ENCODE data around the gene HBM.

DNA sequence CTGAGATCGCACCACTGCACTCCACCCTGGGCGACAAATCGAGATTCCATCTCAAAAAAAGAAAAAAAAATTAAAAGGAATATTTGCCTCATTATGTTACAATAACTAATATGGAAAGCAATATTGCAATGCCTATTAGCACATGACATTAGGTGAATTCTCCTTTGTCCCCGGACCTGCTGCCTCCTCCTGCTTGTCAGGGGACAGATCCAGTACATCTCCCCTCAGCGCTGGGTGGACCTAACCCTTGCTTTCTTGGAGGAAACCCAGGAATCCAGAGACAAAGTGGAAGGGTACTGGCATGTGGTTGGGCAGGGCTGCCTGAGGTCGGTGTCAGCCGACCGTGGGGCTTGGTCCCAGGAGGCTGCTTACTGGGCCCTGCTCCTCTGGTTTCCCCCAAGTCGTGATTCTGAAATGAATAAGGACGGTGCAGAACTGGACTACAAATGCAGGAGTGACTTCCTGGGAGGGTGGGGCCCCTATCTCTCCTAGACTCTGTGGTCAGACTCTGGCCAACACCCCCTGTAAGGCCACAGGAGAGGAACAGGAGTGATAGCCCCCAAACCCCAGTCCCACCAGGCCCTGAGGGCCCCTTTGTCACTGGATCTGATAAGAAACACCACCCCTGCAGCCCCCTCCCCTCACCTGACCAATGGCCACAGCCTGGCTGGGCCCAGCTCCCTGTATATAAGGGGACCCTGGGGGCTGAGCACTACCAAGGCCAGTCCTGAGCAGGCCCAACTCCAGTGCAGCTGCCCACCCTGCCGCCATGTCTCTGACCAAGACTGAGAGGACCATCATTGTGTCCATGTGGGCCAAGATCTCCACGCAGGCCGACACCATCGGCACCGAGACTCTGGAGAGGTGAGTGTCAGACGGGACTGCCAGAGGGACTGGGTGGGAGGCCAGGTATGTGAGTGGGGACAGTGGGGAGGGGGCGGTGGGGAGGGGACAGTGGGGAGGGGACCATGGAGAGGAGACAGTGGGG is 13.3 kb upstream of the HBM start, which contains the start of gene HBZ:
- no peak for TF ChIP-seq POLR2AphosphoS5 (IDR thresholded peaks at IDR 0.05; ENCODE audit: low read depth, low read length)
- no peak for TF ChIP-seq FOXP2 (optimal IDR thresholded peaks at IDR 0.05; ENCODE audit: borderline replicate concordance, extremely low read depth, extremely low read length, insufficient read depth)
- TF ChIP-seq, protein P1, sequence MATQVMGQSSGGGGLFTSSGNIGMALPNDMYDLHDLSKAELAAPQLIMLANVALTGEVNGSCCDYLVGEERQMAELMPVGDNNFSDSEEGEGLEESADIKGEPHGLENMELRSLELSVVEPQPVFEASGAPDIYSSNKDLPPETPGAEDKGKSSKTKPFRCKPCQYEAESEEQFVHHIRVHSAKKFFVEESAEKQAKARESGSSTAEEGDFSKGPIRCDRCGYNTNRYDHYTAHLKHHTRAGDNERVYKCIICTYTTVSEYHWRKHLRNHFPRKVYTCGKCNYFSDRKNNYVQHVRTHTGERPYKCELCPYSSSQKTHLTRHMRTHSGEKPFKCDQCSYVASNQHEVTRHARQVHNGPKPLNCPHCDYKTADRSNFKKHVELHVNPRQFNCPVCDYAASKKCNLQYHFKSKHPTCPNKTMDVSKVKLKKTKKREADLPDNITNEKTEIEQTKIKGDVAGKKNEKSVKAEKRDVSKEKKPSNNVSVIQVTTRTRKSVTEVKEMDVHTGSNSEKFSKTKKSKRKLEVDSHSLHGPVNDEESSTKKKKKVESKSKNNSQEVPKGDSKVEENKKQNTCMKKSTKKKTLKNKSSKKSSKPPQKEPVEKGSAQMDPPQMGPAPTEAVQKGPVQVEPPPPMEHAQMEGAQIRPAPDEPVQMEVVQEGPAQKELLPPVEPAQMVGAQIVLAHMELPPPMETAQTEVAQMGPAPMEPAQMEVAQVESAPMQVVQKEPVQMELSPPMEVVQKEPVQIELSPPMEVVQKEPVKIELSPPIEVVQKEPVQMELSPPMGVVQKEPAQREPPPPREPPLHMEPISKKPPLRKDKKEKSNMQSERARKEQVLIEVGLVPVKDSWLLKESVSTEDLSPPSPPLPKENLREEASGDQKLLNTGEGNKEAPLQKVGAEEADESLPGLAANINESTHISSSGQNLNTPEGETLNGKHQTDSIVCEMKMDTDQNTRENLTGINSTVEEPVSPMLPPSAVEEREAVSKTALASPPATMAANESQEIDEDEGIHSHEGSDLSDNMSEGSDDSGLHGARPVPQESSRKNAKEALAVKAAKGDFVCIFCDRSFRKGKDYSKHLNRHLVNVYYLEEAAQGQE (IDR thresholded peaks at IDR 0.05; ENCODE audit: insufficient read depth in 1 of 2, low read depth in 2 of 2, low read length in 2 of 2): no peak
- no peak for TF ChIP-seq TAF1 (IDR thresholded peaks at IDR 0.05; ENCODE audit: borderline replicate concordance, insufficient read depth, low read length)

Data from PFSK-1 (cell line).